HL-60/S4 (cell line): ENCODE measurements around the gene ZNF783.
"Not testable (repeated sequence)": the region's sequence is repeated elsewhere in the genome, so short reads cannot be mapped to it uniquely, and the experiment has no call there.

Experiments
- in situ Hi-C: fragments of 300-500 bp; cut with MboI; formaldehyde crosslinking; loops from 2 replicates; pipeline ENCODE4 v1.14.3; 2022; ENCODE audit warnings: low sequenced_read_pairs

Gene ZNF783

DNA sequence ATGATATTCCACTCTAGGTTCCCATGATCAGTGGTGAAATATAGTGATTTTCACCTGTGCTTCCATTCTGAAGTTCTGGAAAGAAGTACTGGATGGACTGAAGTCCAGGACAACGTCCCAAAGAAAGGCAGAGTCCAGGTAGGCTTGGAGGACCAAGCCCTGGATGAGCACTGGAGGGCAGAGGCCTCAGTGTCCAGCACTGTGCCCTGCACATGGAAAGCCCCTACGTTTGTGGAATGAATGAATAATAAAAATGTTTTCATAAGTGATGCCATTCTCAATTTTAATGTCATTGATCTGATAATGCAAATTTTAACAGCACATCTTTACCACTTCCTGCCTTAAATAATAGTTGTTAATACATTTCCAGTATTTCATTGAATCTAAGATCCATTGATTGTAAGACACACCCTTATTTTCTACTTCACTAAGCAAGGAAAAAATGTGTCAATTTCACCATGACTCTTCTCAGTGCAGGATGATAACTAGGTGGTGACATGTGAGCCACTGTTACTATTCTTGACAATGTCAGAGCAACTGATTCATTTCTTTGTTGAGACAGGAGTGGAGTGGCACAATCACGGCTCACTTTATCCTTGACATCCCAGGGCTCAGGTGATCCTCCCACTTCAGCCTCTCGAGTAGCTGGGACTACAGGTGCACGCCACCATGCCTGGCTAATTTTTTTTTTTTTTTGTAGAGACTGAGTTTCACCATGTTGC is 35.2 kb downstream of the ZNF783 start:
- in situ Hi-C loops: no loop called here

DNA sequence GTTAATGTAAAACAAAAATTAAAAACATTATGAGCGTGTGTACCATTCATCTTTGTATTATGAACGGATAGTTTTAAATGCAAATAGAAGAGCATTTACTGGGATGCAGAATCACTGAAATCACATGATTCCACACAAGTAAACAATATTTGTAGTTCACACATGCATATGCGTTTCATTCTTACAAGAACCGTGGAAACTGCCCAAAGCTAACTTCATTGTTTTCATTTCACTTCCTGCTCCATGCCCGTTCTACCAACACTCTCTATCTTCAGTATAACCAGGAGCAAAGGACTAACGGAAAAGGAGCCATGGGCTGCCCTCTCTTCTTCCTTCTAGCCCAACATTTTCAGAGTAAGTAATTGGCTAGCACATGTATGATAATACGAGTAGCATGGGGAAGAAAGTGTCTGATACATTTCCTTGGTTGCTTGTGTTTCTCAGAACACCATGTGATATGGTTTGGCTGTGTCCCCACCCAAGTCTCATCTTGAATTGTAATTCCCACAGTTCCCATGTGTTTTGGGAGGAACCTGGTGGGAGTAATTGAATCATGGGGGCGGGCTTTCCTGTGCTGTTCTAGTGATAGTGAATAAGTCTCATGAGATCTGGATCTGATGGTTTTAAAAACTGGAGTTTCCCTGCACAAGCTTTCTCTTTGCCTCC is 38.8 kb downstream of the ZNF783 start:
- in situ Hi-C loops: no loop called here

- in situ Hi-C loops: no loop called here
Measured at GRCh38 chr7:149302222-149302621, 40.2 kb downstream of the ZNF783 start.

DNA sequence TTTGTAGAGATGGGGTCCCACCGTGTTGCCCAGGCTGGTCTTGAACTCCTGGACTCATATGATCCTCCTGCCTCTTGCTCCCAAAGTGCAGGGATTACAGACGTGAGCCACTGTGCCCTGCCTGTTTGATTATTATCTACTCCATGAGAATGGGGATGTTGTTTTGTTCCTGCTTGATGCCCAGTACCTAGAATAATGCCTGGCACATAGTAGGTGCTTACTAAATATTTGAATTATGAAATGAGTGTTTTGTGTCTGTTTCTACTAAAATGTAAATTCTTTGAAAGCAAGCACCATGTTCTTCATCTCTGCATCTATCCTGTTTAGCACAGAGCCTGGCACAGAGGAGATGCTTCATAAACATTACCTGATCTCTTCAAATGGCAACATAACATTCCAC is 40.9 kb downstream of the ZNF783 start:
- in situ Hi-C loops: no loop called here

DNA sequence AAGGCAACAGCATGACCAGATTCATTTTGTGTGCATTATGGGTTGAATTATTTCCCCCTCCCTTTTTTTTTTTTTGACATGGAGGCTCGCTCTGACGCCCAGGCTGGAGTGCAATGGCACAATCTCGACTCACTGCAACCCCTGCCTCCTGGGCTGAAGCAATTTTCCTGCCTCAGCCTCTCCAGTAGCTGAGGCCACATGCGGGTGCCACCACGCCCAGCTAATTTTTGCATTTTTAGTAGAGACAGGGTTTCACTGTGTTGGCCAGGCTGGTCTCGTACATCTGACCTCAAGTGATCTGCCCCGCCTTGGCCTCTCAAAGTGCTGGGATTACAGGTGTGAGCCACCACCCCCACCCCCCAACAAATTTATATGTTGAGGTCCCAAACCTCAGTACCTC is 42.0 kb downstream of the ZNF783 start:
- in situ Hi-C loops: no loop called here

DNA sequence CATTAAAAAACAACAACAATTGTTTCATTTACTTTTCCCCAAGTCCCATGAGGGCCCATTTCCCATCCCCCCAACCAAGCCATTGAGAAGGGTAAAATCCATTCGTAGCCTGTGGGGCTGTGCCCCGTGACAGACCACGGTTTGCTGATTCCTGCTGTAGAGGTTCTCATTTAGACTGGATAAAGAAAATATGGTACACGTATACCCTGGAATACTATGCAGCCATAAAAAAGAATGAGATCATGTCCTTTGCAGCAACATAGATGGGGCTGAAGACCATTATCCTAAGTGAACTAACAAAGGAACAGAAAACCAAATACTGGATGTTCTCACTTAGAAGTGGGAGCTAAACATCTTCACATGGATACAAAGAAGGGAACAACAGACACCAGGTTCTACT is 44.9 kb downstream of the ZNF783 start:
- in situ Hi-C loops: no loop called here

DNA sequence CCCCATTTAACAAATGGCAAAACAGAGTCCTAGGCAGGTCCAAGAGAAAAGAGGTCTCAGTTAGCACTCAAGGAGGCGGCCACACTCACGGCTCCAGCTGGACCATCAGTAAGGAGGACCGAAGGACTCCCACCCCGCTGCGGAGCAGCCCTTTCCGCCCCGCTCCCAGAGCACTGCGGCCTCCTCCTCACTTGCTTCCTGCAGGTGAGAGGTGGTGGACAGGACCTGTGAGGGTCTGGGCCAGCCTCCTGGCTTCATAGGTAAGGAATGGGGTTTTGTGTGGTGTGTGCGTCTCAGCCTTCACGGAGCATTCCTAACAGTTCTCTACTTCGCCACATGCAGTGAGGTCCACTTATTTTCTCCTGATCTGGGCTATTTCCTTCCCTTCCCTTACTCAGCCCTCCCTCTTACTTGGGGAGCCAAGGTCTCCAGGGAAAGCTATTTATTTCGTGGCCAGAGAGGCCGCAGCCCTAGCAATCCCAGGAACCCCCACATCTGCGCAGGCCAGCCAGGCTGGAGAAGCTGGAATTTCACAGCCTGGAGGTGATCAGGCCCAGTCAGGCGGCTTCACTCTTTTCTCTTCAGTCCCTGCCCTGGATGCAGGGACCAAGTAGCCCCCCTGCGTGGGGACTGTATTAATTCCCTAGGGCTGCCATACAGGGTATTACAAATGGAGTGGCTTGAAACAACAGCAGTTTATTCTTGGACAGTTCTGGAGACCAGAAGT is 45.9 kb downstream of the ZNF783 start:
- in situ Hi-C loops: no loop called here

DNA sequence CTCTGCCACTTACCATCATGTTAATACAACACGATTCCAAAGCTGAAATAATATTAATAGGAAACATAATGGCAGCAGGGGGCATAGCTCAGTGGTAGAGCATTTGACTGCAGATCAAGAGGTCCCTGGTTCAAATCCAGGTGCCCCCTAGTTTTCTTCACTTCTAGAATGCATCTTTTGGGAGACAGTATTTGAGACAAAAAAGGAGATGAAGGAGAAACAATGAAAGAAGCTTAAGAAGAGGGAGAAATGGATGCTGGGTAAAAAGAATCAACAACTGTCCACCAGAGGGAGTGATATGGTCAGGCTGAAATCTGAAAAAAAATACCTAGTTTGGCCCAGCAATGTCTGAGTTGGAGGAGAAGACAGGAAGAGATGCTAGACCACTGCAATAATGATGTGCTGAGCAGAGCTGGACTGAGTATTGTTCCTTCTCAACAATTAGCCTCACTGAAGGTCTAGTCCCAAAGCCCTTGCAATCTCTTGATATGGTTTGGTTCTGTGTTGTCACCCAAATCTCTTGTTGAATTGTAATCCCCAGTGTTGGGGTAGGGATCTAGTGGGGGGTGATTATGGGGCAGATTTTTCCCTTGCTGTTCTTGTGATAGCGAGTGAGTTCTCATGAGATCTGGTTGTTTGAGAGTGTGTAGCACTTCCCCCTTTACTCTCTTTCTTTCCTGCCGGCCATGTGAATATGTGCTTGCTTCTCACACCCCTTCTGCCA is 48.3 kb downstream of the ZNF783 start:
- in situ Hi-C loops: no loop called here

DNA sequence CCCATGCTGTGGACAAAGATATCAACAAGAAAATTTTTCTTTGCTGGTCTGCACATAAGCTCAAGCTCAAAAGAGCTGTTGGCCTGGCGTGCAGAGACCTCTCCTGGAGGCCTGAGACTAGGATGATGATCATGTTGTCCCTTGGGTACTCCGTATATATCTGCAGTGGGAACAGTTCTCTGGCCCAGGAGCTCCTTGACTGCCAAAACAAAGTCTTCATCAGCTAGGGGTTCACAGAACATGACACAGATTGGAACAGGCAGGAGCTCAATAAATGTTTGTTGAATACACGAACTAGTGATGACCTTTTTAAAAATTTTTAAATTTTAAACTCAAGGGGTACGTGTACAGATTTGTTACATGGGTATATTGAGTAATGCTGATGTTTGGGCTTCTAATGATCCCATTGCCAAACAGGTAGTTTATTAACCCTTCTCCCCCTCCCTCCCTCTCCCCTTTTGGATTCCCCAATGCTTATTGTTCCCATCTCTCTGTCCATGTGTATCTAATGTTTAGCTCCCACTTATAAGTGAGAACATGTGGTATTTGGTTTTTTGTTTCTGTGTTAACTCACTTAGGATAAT is 49.1 kb downstream of the ZNF783 start:
- in situ Hi-C loops: no loop called here

GRCh38 chr7:149313981-149314380 is 52.0 kb downstream of the ZNF783 start:
- in situ Hi-C loops: no loop called here

- in situ Hi-C loops: no loop called here
Measured at GRCh38 chr7:149316606-149317005, 54.6 kb downstream of the ZNF783 start.

DNA sequence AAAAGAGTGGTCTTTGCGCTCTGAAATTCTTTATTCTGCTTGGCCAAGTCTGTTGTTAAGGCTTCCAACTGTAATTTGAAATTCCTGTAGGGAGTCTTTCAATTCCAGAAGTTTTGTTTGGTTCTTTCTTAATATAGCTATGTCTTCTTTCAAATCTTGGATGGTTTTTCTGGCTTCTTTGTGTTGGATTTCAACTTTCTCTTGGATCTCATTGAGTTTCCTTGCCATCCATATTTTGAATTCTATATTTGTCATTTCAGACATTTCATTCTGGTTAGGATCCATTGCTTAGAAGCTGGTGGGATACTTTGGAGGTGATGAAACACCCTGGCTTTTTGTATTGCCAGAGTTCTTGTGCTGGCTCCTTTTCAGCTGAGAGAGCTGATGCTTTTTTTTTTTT is 55.5 kb downstream of the ZNF783 start:
- in situ Hi-C loops: no loop called here

DNA sequence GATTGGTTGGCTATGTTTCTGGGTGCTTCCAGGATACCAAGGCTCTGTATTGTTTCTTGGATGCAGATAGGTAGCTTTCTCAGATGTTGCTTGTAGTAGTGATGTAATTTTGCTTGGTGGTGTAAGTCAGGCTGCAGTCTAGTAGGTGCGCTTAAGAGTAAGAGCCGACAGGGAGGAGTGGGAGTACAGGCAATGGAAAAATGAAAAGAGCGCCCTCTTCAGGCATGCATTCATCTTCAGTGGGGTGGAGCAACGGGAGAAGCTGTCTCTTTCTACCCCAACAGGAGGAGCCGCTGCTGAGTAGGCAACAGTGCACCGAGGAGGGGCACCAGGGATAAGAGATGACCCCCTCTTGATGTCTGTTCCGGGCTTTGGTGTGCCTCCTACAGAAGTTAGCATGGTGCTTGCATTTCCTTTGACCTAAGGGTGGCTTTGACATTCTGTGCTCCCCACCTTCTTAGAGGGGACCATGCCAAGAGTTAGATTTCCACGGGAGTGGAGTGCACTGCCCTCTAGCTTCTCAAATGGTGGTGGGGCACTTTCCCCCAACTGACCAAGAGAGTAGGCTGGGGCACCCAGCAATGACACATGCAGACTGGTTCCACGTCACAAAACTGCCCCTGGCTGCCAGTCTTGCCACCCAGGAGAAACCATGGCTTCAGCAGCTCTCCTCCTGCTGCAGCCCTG is 56.1 kb downstream of the ZNF783 start:
- in situ Hi-C loops: no loop called here

DNA sequence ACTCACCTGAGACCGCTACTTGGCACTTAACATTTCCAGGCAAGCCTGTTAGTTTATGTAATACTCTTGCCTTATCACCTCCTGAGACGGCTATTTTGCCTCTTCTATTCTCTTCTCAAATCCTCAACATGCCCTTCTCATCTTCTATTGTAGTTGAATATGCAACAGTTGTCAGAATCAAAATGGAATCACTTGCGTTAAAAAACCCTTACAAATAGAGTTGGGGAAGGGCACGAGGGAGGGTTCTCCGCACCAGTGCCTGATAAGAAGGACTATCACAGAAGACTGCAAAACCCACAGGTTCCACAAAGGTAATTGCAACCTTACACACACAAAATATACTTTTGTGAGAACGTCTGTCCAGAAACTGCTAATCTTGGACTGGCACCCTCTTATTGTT is 57.4 kb downstream of the ZNF783 start:
- in situ Hi-C loops: no loop called here

- in situ Hi-C loops: no loop called here
Measured at GRCh38 chr7:149320313-149321124, 58.5 kb downstream of the ZNF783 start.

- in situ Hi-C loops: not testable (repeated sequence)
Measured at GRCh38 chr7:149321125-149321905, 59.3 kb downstream of the ZNF783 start.

DNA sequence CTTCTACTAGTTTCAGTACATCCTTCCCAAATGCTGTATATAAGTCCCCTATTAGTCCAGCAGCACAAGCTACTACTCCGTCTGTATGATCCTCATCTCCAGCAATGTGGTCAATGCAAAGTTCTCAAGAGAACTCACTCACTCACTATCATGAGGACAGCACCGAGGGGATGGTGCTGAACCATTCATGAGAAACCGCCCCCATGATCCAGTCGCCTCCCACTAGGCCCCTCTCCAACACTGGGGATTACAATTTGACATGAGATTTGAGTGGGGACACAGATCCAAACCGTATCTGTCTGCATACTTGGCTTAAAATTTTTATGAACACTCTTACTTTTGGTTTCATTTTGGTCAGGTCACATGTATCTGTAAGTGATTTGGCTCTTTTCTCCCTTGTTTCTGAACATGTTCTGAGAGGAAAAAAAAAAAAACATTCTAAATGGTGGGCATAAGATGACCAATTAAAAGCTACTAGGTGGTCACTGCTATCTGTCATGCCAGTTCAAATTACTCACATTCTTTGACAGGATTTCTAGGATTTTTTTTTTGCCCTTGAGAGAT is 60.1 kb downstream of the ZNF783 start:
- in situ Hi-C loops: no loop called here

GRCh38 chr7:149322737-149323136 is 60.7 kb downstream of the ZNF783 start:
- in situ Hi-C loops: no loop called here

GRCh38 chr7:149325248-149325647 is 63.3 kb downstream of the ZNF783 start:
- in situ Hi-C loops: no loop called here
